Embryonic facial prominence (tissue), 1 donor: ENCODE measurements around the gene RHOT2.

ENCODE experiments used
- DNase-seq: peaks from one replicate; pipeline ENCODE4 v3.0.0-alpha.2; 2016; ENCODE audit errors: extremely low spot score

RHOT2 gene

DNA sequence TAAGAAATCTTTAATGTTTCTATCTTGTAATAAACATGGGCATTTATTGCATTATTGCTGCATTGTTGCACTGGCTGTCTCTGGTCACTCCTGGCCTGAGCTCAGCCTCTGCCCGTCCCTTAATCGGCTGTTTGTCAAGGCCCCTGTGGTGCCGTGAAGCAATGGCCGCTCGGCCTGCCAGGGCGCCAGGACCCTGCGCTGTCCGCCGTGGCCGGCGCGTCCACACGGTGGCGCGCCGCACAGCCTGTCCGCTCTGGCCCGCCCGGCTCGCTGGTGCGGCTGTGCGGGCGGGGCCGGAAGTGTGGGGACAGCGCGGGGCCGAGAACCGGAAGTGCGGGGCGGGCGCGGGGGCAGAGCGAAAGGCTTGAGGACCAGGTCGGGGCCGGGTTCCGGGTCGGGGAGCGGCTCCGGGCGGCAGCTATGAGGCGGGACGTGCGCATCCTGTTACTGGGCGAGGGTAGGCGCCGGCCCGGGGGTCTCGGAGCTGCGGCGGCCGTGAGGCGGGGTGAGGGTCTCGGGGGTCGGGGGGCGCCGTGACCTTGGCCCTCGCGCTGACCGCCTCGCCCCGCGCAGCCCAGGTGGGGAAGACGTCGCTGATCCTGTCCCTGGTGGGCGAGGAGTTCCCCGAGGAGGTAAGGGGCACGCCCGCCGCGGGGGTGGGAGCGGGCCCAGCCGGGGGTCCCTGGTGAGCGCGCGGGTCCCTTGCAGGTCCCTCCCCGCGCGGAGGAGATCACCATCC, at the start of gene RHOT2:
Gene RHOT2 (plus strand): TSS at position 353 of the 739 bp plus-strand sequence. CDS start 68 bp downstream, at position 421.
- DNase-seq, result peak; percentile 83

DNA sequence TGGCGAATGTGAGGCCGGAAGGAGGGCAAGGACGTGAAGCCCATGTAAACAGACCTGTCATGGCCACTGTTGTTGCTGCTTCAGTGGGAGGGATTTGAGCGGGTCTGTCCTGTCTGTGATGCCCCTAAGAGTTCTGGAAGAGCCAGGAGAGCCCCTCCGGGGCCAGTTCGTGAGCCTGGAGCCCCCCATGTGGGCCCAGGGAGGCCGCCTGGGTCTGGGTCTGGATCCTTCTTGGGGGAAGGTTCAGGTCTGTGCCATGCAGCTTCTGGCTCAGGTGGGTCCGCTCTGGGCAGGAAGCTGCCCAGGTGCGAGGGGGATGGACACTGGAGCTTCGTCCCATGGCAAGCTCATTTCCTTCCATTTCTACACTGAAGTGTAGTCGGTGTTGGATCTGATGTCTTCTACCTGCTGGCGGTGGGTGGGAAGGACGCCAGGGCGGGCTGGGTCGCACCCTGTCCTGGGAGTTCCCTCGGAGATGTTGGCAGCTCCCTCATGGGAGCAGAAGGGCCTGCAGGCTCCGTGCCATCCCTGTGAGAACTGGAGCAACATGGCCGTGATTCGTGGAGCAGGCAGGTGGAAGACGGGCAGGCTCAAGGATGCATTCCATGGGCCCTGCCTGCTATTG, 48.3 kb upstream of the RHOT2 start:
- DNase-seq, result no peak

DNA sequence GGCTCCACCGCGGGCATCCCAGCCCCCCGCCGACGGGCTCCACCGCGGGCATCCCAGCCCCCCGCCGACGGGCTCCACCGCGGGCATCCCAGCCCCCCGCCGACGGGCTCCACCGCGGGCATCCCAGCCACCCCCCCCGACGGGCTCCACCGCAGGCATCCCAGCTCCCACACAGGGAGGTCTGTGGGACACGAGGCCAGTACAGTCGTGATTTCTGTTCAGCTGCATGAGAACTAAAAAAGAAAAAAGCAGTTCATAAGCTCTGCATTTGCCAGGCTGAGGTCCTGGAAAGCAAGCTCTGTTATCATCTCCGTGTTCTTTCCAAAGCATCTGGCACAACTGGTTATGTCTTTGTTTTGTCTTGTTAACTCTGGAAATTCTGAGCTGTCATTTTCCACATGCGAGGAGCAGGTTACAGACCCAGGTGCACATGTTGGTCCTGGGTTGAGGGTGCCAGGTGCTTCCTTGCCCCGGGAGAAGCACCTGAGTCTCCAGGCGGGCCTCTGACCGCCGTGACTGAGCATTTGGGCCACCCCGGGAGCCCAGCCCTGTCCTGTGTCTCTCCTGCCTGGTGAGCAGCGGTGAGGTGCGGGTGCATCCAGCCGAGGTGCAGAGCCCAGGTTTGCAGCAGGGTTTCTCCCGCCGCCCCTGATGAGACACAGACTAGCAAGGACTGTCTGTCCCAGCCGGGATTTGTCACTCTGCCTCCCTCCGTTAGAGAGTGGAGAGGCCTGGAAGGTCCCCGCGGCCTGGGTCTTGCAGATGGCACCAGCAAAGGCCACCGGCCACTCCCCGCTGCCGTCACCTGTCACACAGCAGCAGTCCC, 47.0 kb upstream of the RHOT2 start:
- DNase-seq, result no peak

DNA sequence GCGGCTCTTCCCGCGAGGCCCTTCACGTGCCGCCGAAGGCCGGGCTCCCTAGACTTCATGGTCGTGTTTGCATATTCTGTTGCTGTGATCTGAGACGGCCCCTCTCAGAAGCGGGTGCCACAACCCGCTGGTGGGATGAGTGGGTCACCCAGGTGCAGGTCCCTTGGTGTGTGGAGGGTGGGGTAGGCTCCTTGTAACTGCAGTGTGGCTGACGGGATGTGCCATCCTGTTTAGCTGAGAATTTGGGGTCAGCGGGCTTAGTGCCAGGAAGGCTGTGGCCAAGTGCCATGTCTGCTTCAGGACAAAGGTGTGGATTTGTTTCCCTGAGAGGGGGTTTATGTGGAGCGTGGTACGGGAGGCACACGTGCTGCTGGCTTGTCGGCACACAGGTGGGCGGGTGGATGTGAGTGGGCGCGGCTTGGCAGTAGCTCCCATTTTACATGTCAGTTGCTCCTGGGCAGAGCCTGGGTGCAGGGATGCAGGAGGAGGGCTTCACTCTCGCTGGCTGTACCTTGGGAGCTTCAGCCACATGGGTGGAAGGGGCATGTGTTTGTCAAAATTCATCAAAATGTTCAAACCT, 46.3 kb upstream of the RHOT2 start:
- DNase-seq, result no peak

DNA sequence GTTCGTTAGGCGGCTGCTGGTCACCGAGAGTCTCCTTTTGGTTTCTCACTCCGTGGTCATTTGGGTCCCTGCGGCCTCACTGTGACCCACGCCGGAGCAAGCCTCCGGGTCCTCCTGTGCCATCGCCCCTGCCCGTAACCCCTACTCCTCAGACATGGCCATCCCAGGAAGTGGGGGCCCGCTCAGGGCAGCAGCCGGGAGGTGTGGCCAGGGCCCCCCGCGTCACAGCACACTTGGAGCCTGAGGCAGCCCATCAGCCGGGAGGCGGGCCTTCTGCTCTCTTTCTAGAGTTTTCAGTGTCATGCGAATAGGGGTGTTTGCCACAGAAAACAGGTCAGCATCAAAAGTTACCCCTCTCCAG, 45.0 kb upstream of the RHOT2 start:
- no peak for DNase-seq

DNA sequence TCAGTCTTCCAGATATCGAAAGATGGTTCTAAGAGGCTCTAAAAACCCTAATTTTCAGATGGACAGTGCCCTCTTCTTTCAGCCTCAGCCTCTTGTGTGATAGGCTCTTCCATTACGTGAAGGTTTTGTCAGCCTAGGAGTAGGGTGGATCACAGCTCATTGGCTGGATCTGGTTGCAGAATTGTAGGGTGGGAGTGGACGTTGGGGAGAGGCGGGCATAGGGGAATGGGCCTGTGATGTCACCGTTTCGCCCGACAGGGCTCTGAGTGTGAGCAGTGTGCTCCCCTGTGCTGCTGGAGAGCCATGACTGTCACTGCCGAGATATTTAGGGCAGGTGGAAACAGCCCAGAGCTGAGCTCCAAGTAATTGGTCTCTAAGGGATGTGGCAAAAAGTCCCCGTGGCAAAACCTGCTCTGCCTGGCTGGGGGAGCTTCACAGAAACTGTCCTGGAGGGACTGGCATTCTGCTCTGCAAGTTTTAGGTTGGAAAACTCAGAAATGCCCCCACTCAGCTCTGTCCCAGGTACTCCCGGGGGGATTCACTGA, 43.3 kb upstream of the RHOT2 start:
- DNase-seq, result no peak

DNA sequence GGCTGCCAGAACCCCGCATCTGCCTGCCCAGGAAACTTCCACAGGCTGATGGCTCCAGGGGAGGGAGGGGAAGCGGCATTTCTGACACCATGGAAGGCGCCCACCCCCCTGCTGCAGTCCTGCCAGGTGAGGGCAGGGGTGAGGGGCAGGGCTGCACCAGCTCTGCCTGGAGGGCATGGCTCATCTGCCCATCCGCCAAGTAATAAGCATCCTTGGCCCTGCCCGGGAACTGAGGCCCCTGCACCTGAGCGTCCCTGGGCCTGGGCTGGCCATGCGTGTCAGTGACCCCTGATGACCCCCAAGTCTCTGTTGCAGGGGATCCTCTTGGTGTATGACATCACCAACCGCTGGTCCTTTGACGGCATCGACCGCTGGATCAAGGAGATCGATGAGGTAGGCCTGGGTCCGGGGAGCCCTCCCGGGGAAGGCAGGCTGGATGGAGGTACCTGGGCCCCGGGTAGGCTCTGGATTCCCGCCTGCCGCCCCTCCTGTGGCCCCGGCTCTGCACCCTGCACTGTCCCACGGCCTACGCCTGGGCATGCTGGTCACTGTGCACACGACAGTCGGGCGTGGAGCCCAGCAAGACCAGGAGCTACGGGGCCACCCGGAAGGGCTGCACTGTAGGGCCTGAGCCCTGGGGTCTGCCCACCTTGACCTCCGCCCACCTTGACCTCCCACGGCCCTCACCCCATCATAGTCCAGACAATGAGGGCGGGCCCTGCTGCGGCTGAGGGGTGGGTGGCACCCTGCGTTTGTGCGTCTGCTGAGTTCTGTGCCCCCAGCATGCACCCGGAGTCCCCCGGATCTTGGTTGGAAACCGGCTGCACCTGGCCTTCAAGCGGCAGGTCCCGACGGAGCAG, 42.6 kb upstream of the RHOT2 start:
- no peak for DNase-seq

DNA sequence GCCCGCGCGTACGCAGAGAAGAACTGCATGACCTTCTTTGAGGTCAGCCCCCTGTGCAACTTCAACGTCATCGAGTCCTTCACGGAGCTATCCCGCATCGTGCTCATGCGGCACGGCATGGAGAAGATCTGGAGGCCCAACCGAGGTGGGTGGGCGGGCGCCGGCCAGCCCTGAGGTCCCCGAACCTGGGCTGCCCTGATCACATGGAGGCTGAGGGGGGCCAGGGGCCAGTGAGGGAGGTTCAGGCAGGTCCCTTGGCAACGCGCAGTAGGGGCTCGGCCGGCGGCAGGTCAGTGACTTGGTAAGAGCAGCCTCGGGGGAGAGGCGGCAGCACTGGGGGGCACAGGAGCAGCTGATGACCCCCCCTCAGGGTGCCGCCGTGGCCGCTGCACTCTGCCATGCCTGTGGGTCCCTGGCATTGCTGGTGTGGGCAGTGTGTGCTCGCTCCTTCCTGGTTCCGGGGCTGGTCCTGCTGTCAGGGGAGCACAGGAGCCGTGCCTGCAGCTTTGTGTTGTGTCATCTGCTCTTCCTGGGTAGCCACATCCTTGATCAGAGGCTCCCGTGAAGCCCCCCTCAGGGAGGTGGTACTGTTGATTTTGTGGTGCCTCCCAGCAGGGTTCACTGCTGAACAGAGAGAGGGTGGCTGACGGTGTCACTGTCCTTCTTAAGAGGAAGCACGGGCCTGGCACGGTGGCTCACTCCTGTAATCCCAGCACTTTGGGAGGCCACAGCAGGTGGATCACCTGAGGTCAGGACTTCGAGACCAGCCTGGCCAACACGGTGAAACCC, 41.8 kb upstream of the RHOT2 start:
- no peak for DNase-seq

DNA sequence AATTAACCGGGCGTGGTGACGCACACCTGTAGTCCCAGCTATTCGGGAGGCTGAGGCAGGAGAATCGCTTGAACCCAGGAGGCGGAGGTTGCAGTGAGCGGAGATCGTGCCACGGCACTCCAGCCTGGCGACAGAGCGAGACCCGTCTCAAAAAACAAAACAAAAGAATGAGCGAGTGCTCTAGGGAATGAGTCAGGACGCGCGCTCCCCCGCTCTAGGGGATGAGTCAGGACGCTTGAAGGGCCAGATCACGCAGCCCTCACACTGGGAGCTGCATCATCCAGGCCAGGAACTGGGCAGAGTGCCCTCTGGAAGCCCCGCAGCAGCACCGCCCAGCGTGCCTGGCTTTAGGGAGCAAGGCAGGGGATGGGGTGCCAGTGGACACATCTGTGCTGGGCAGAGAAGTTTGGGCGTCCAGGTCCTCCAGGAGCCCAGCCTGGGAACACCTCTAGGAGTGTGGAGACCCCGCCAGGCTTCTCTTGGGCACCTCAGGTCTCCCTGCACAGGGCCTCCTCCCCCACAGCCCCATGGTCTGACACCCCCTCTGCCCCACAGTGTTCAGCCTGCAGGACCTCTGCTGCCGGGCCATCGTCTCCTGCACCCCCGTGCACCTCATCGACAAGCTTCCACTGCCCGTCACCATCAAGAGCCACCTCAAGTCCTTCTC, 41.0 kb upstream of the RHOT2 start:
- DNase-seq, result no peak

DNA sequence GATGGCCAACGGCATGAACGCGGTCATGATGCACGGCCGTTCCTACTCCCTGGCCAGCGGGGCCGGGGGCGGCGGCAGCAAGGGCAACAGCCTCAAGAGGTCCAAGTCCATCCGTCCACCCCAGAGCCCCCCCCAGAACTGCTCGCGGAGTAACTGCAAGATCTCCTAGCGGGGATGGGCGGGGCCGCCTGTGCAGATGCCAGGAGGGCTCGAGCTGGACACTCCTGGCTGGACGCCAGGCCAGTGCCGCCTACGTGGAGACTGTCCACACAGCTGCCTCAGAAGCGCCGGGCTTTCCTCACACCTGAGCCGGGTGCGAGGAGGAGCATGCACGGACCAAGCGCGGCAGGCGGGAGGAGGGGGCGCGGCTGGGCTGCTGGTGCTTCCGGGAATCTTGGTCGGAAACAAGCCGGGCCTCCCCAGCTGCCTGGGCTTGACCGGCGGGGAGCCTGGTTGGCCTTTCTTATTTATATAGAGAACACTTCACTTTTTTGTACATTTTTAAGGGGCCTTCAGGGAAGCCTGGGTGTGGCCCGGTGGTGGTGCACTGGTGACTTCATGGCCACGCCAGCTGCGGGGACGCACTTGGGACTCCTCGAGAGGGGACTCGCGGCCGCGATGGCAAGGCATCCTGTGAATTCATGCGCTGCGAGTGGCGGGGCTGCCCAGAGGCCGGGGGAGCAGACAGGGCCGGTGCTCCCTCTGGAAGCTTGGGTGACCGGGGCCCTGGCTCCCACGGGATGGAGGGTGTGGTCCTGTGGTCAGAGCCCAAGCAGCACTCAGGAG, 40.3 kb upstream of the RHOT2 start:
- DNase-seq, result no peak

DNA sequence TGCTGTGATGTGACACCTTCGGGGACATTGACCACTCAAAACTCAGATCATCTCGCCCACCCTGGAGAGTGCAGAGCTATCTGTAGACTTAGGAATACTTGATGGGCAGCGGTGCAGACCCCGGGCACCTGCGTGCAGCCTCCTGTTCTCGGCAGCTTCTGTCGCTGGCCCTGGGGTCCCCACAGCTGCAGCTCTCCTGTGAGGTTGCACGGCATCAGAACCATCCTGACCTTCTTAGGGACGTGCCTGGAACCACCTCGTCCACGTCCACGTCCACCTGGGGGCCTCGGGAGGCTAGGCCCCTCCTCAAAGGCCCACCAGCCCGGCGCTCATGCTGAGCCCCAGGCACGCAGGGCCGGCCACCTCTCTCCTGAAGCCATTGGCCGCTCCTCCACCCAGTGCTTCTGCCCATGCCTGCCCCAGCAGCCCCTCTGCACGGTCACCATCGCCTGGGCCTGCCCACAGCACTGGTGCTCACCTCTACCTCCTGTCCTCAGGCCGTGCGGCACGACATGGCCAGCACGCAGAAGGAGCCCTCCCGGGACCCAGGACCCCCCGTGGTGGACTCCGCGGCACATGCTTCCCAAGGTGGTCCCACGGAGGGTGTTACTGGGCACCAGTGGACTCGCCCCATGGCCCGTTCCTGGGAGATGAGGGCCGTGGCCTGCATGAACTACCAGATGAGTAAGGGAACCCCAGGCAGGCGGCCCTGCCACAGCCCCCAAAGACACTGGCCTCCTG, 39.4 kb upstream of the RHOT2 start:
- no peak for DNase-seq

DNA sequence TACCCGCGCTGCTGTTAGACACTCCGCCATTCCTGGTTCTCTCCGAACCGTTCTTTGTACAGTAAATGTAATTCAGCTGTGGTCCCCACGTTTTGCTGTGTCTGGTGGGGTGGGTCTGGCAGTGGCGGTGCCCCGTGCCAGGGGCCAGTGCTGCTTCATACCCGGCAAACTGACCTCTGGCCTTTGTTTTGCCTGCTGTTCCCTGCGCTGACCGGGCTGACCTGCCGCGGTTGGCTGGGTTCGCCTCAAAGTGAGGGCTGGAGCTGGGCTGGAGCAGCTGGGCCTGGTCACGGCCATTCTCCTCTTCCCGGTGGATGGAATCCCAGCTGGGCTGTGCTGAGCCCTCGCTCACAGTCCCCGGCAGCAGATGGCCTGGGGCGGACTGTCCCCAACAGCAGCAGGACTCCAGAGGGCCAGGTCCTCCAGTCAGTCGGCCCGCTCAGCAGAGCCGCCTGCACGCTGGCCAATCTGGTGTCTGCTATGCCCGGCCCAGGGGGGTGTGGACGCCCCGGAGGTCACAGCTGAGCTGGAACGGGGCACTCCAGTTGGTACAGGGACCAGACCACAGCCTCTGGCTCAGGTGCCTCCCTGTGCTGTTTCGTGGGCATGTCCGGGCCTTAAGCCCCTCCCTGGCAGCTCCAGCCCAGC, 38.6 kb upstream of the RHOT2 start:
- no peak for DNase-seq

DNA sequence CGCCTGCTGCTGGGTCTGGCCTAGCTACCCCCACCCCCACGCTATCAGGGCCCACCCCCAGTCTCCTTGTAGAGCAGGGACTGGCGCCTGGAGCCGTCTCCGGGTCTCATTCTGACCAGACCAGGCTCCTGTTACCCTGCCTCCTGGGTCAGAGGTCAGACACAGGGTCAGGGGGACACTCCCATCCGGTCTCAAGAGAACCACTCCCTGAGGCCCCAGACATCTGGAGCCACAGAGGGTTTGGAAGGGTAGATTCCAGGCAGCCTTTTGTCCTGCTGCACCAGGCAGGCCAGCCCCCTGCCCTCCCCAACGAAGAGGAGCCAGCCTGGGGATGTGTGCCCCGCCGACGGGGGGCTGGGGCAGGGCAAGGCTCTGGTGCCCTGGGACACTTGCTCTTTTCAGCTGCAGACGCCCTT, 38.1 kb upstream of the RHOT2 start:
- DNase-seq, result no peak

DNA sequence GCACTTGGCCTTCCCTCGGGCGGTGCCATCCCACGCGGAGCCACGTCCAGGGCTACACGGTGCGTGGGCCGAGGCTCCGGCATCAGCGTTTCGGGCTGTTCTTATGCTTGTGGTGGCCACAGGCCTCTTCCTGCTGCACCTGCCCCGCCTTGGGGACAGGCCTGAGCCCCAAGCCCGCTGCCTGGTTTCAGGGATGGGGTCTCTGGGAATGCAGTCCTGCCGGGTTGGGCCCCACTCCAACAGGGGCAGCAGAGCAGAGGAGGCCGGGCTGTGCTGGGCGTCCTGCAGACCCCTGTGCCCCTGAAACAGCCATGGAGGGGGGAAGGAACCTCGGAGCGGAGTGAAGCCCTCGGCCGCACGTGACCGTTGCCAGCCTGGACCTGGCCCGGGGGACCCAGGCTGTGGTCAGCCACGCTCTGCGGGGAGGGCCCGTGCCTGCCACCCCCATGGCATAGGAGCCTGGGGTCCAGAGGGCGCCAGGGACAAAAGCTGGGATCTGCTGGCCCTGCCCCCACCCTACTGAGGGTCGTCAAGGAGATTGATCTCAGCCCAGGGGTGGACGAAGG, 37.6 kb upstream of the RHOT2 start:
- no peak for DNase-seq

DNA sequence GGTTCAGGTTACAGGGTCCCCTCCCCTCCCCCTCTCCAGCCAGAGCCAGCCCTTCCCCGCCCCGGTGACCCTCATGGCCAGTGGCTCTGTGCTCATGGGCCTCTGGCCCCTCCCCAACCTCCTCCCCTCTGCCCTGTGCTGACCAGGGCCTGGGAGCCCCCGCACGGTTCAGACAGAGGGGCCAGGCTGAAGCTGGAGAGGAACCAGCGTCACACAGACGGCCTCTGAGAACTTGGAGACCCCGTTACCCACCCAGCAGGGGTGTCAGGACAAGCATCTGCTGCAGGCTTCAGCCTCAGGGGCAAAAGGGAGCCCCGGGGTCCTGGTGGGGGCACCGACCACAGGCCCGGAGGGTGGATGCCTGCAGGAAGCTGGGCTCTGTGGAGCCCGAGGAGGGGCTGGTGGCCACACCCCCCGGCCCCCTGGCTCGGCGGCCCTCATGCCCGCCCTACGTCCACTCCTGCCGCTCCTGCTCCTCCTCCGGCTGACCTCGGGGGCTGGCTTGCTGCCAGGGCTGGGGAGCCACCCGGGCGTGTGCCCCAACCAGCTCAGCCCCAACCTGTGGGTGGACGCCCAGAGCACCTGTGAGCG, 37.0 kb upstream of the RHOT2 start, which contains the start of gene WFIKKN1:
Gene WFIKKN1 (plus strand): TSS at position 171 of the 591 bp plus-strand sequence. CDS start 269 bp downstream, at position 440.
- no peak for DNase-seq

DNA sequence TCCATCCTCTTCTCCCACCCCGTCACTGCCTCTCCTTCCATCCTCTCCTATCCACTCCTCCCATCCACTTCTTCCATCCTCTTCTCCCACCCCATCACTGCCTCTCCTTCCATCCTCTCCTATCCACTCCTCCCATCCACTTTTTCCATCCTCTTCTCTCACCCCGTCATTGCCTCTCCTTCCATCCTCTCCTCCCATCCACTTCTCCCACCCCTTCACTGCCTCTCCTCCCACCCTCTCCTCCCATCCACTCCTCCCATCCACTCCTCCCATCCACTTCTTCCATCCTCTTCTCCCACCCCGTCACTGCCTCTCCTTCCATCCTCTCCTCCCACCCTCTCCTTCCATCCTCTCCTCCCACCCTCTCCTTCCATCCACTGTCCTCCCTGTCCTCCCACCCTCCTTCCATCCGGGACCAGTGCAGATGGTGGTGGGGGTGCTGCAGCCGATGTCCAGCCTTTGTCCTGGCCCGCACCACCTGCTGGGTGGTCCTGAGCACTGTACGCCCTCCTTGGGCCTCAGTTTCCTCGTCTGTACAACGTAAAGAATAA, 36.0 kb upstream of the RHOT2 start:
- no peak for DNase-seq
